IMR-90 (cell line): ENCODE measurements around the gene HDHD5. TPM values are rescaled to one million over a fixed set of nuclear protein-coding genes. Genes with fewer than 3 reads are reported as not detected.

Experiments used
- ATAC-seq: fragments of 200-7000 bp; cut with Tn5 transposase; 2 replicates; pipeline ENCODE4 v1.9.1; 2020; ENCODE audit warnings: low read depth, mild to moderate bottlenecking, moderate library complexity
- BruUV-seq: library from RNA; stranded (reverse); fragments of 400-500 nt; replicated peaks from 2 replicates; lab custom pipeline; 2021; lab: Mats Ljungman, UMichigan
- CTCF ChIA-PET: fragments of 300-600 bp; formaldehyde crosslinking; extraction: SDS; loops from one replicate; lab custom pipeline; 2021; ENCODE audit warnings: antibody characterized with exemption; lab: Yijun Ruan, JAX
- POLR2A ChIA-PET: fragments of 300-600 bp; sonication (Branson Sonifier 250); formaldehyde crosslinking; loops from one replicate; lab custom pipeline; 2022; ENCODE audit warnings: antibody characterized with exemption; ENCODE audit not compliant: unreplicated experiment; lab: Charles Lee
- DNase-seq: peaks from one replicate; pipeline ENCODE4 v3.0.0; 2013
- H2AFZ ChIP-seq: replicated peaks from 2 replicates; pipeline ENCODE3; 2013; ENCODE audit warnings: low read length, mild to moderate bottlenecking; ENCODE audit not compliant: poor library complexity
- H2AK5ac ChIP-seq: 2 replicates; pipeline ENCODE4 v1.6.1; 2013; ENCODE audit warnings: low read depth, low read length, inconsistent platforms
- H2AK9ac ChIP-seq: replicated peaks from 2 replicates; pipeline ENCODE3; 2013; ENCODE audit warnings: mild to moderate bottlenecking, low read depth, low read length, moderate library complexity; ENCODE audit not compliant: poor library complexity
- H2BK120ac ChIP-seq: 2 replicates; pipeline ENCODE4 v1.6.1; 2013; ENCODE audit warnings: low read depth, low read length, inconsistent platforms
- H2BK15ac ChIP-seq: 3 replicates; pipeline ENCODE4 v1.6.1; 2013; ENCODE audit warnings: low read depth, low read length, inconsistent platforms
- H2BK20ac ChIP-seq: 2 replicates; pipeline ENCODE4 v1.6.1; 2013; ENCODE audit warnings: low read depth, mild to moderate bottlenecking, inconsistent platforms, low read length, moderate library complexity
- H2BK5ac ChIP-seq: 2 replicates; pipeline ENCODE4 v1.6.1; 2013; ENCODE audit warnings: mild to moderate bottlenecking, low read depth, low read length, inconsistent platforms; ENCODE audit not compliant: poor library complexity, severe bottlenecking
- H3K14ac ChIP-seq: replicated peaks from 2 replicates; pipeline ENCODE4 v1.6.1; 2013; ENCODE audit warnings: low read depth, low read length, inconsistent platforms
- H3K18ac ChIP-seq: 2 replicates; pipeline ENCODE4 v1.6.1; 2013; ENCODE audit warnings: low read depth, low read length, control low read depth
- H3K23ac ChIP-seq: 2 replicates; pipeline ENCODE4 v1.6.1; 2013; ENCODE audit warnings: low read depth, low read length, inconsistent platforms
- H3K27ac ChIP-seq: 2 replicates; pipeline ENCODE4 v1.5.1; 2013; ENCODE audit warnings: mild to moderate bottlenecking, control low read depth, low read length; ENCODE audit not compliant: insufficient read depth
- H3K27me3 ChIP-seq: 2 replicates; pipeline ENCODE4 v1.6.1; 2013; ENCODE audit warnings: low read length; ENCODE audit not compliant: control insufficient read depth, insufficient read depth
- H3K36me3 ChIP-seq: 2 replicates; pipeline ENCODE4 v1.6.1; 2013; ENCODE audit warnings: low read length, mixed read lengths; ENCODE audit not compliant: control insufficient read depth, insufficient read depth
- H3K4ac ChIP-seq: 2 replicates; pipeline ENCODE4 v1.6.1; 2013; ENCODE audit warnings: low read depth, low read length, inconsistent platforms
- H3K4me1 ChIP-seq: 2 replicates; pipeline ENCODE4 v1.6.1; 2013; ENCODE audit warnings: low read length, mixed read lengths; ENCODE audit not compliant: control insufficient read depth, insufficient read depth
- H3K4me2 ChIP-seq: 2 replicates; pipeline ENCODE4 v1.6.1; 2013; ENCODE audit warnings: low read depth, mild to moderate bottlenecking, control low read depth, low read length, moderate library complexity
- H3K4me3 ChIP-seq: 2 replicates; pipeline ENCODE4 v1.5.1; 2013; ENCODE audit warnings: low read depth, mild to moderate bottlenecking, control low read depth, low read length, moderate library complexity; ENCODE audit not compliant: insufficient read depth
- H3K56ac ChIP-seq: 2 replicates; pipeline ENCODE4 v1.6.1; 2013; ENCODE audit warnings: low read length, inconsistent platforms; ENCODE audit not compliant: insufficient read depth; ENCODE audit errors: extremely low read depth
- H3K79me1 ChIP-seq, 2 experiments: 2 replicates each; pipeline ENCODE4 v1.6.1; 2013; ENCODE audit warnings: low read length in 2 of 2, inconsistent platforms in 1 of 2, low read depth in 1 of 2
- H3K9ac ChIP-seq: 2 replicates; pipeline ENCODE4 v1.6.1; 2013; ENCODE audit warnings: low read depth, low read length, control low read depth
- H3K9me1 ChIP-seq: 2 replicates; pipeline ENCODE4 v1.6.1; 2013; ENCODE audit warnings: low read length, inconsistent platforms; ENCODE audit not compliant: insufficient read depth
- H3K9me3 ChIP-seq: 2 replicates; pipeline ENCODE4 v1.6.1; 2013; ENCODE audit warnings: low read length; ENCODE audit not compliant: control insufficient read depth, insufficient read depth
- H4K20me1 ChIP-seq: 2 replicates; pipeline ENCODE4 v1.6.1; 2013; ENCODE audit warnings: low read length, inconsistent platforms; ENCODE audit not compliant: insufficient read depth
- H4K5ac ChIP-seq: 2 replicates; pipeline ENCODE4 v1.6.1; 2013; ENCODE audit warnings: mild to moderate bottlenecking, low read depth, low read length, control low read depth
- H4K8ac ChIP-seq, 2 experiments: 2 replicates each; pipeline ENCODE4 v1.6.1; 2013; ENCODE audit warnings: low read depth in 2 of 2, low read length in 2 of 2, control low read depth in 1 of 2, inconsistent platforms in 1 of 2
- H4K91ac ChIP-seq: 2 replicates; pipeline ENCODE4 v1.6.1; 2013; ENCODE audit warnings: low read depth, low read length, inconsistent platforms; ENCODE audit not compliant: insufficient read depth
- BHLHE40 ChIP-seq: fragments of 150-350 bp; IDR thresholded peaks from 2 replicates; pipeline ENCODE4 v1.6.1; 2016; ENCODE audit warnings: mild to moderate bottlenecking, low read depth, low read length
- CEBPB ChIP-seq: IDR thresholded peaks from 2 replicates; pipeline ENCODE4 v1.6.1; 2012; ENCODE audit warnings: low read depth, low read length, improper control_type of control experiment
- CHD1 ChIP-seq: IDR thresholded peaks from 2 replicates; pipeline ENCODE4 v1.6.1; 2012; ENCODE audit warnings: low read depth, low read length, improper control_type of control experiment
- CTCF ChIP-seq: conservative IDR thresholded peaks from 2 replicates; pipeline ENCODE4 v1.5.1; 2012; ENCODE audit warnings: mild to moderate bottlenecking, low read depth, low read length, improper control_type of control experiment
- ELK1 ChIP-seq: fragments of 150-350 bp; IDR thresholded peaks from 2 replicates; pipeline ENCODE4 v1.6.1; 2016; ENCODE audit warnings: low read depth, mild to moderate bottlenecking, low read length, moderate library complexity, borderline replicate concordance
- FOS ChIP-seq: fragments of 150-350 bp; IDR thresholded peaks from 2 replicates; pipeline ENCODE4 v1.6.1; 2016; ENCODE audit warnings: low read depth, low read length
- MAFK ChIP-seq: IDR thresholded peaks from 2 replicates; pipeline ENCODE4 v1.6.1; 2012; ENCODE audit warnings: low read depth, low read length, improper control_type of control experiment
- MAZ ChIP-seq: IDR thresholded peaks from 2 replicates; pipeline ENCODE4 v1.6.1; 2012; ENCODE audit warnings: low read depth, mild to moderate bottlenecking, low read length, improper control_type of control experiment, moderate library complexity, borderline replicate concordance
- MXI1 ChIP-seq: IDR thresholded peaks from 2 replicates; pipeline ENCODE4 v1.6.1; 2012; ENCODE audit warnings: low read depth, mild to moderate bottlenecking, low read length, moderate library complexity, borderline replicate concordance
- NFE2L2 ChIP-seq: fragments of 150-350 bp; IDR thresholded peaks from 2 replicates; pipeline ENCODE4 v1.6.1; 2016; ENCODE audit warnings: low read depth, mild to moderate bottlenecking, low read length
- POLR2A ChIP-seq: IDR thresholded peaks from 2 replicates; pipeline ENCODE4 v1.6.1; 2012; ENCODE audit warnings: mild to moderate bottlenecking, low read depth, low read length
- RAD21 ChIP-seq: IDR thresholded peaks from 2 replicates; pipeline ENCODE4 v1.6.1; 2012; ENCODE audit warnings: low read length, improper control_type of control experiment
- RCOR1 ChIP-seq: IDR thresholded peaks from 2 replicates; pipeline ENCODE4 v1.6.1; 2012; ENCODE audit warnings: mild to moderate bottlenecking, low read length, improper control_type of control experiment; ENCODE audit not compliant: insufficient replicate concordance
- RFX5 ChIP-seq: IDR thresholded peaks from 2 replicates; pipeline ENCODE4 v1.8.0; 2012; ENCODE audit warnings: low read depth, mild to moderate bottlenecking, low read length, moderate library complexity
- SMC3 ChIP-seq: fragments of 150-350 bp; IDR thresholded peaks from 2 replicates; pipeline ENCODE4 v1.6.1; 2016; ENCODE audit warnings: low read depth, mild to moderate bottlenecking, antibody characterized with exemption, low read length, moderate library complexity
- WGBS, 2 experiments: methylation state at CpG; one replicate each; pipeline versions ENCODE4 v1.1.5 to v1.1.7; 2013; ENCODE audit warnings: missing lambda C conversion rate in 2 of 2; ENCODE audit not compliant: insufficient read length in 1 of 2; ENCODE audit errors: extremely low coverage in 2 of 2; 5-methylcytosine and 5-hydroxymethylcytosine counted together
- dilution Hi-C: fragments of 300-500 bp; cut with HindIII; formaldehyde crosslinking; loops from one replicate; pipeline ENCODE4 v1.14.3; 2018; ENCODE audit warnings: low sequenced_read_pairs; ENCODE audit not compliant: unreplicated experiment
- in situ Hi-C: fragments of 300-500 bp; cut with MboI; formaldehyde crosslinking; loops from 3 replicates; pipeline ENCODE4 v1.14.3; 2019; ENCODE audit warnings: low sequenced_read_pairs, inconsistent platforms, mixed read lengths
- intact Hi-C: fragments of 100-400 bp; cut with micrococcal nuclease; formaldehyde crosslinking; loops from 2 replicates; pipeline ENCODE4 v1.10.0; 2022
- polyA plus RNA-seq, 3 experiments: library from polyadenylated mRNA; depleted of rRNA; stranded (reverse); fragments of >200 nt; gene quantifications; 2 replicates each; pipeline ENCODE4 v1.2.3, GENCODE V29; 2012; ENCODE audit warnings: low replicate concordance in 1 of 3
- total RNA-seq: library from RNA; depleted of rRNA; stranded (reverse); fragments of >200 nt; gene quantifications from 2 replicates; pipeline ENCODE4 v1.2.3, GENCODE V29; 2012
- TF ChIP-seq, protein P1 (sequence below): fragments of 150-350 bp; IDR thresholded peaks from 2 replicates; pipeline ENCODE4 v1.6.1; 2017; ENCODE audit warnings: mild to moderate bottlenecking, antibody characterized with exemption, low read length, low read depth

HDHD5 gene
- total and polyA plus RNA-seq, 2 of the 4 experiments (the other 2 are of a cell fraction) = 31.9 to 37.5 TPM

DNA sequence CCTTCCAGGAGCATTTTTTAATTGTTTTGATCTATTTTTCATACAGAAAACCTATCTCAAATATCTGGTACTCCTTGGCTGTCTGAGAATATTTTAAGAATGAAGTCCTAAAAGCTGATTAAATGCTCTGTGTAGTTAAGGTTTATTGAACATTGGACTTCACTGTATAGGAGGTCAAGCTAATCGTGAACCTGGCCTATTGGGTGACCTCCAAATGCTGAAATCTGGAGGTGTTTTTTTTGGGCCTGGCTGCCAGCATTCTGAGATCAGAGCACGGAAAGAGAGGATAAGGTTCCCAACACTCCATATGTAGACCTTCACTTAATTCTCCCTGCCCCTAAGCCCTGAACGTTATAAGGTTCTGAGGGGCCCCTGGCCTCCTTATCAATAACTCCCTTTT lies 66.0 kb downstream of the HDHD5 start:
- Histone ChIP-seq H3K56ac (no peak overlapping the region), H3K27me3 (no peaks in the 10 kb centered on the region), H2BK20ac (no peak overlapping the region), H4K91ac (no peak overlapping the region), H2AFZ (no peak overlapping the region), H2BK5ac (no peak overlapping the region), H2AK5ac (no peak overlapping the region), H3K36me3 (peaks cover 3% of the 10 kb centered on the region), H3K79me1 (peaks cover 25 to 51% of the 10 kb centered on the region in 2 experiments), H3K9me3 (no peaks in the 10 kb centered on the region), H3K14ac (no peak overlapping the region), H3K18ac (no peak overlapping the region), H3K23ac (no peak overlapping the region), H3K9ac (no peak overlapping the region), H3K4ac (no peak overlapping the region), H3K4me2 (no peak overlapping the region), H2BK15ac (no peak overlapping the region), H4K5ac (no peak overlapping the region), H4K20me1 (peaks cover 48% of the 10 kb centered on the region), H3K4me3 (no peak overlapping the region), H4K8ac (no peak overlapping the region), H2BK120ac (no peak overlapping the region), H3K27ac (no peak overlapping the region), H2AK9ac (no peak overlapping the region), H3K4me1 (no peaks in the 10 kb centered on the region; the same call in 1 of the 2 replicates), H3K9me1 (peaks cover under 1% of the 10 kb centered on the region; the same call in 1 of the 2 replicates)
- TF ChIP-seq NFE2L2 = no peak
- no peak for TF ChIP-seq POLR2A
- no peak for TF ChIP-seq RAD21
- TF ChIP-seq RCOR1 = no peak
- TF ChIP-seq, protein P1, sequence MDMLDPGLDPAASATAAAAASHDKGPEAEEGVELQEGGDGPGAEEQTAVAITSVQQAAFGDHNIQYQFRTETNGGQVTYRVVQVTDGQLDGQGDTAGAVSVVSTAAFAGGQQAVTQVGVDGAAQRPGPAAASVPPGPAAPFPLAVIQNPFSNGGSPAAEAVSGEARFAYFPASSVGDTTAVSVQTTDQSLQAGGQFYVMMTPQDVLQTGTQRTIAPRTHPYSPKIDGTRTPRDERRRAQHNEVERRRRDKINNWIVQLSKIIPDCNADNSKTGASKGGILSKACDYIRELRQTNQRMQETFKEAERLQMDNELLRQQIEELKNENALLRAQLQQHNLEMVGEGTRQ = no peak
- no peak for TF ChIP-seq ELK1
- no peak for TF ChIP-seq SMC3
- TF ChIP-seq MAZ = no peak
- no peak for TF ChIP-seq CEBPB
- TF ChIP-seq BHLHE40 = no peak
- no peak for TF ChIP-seq FOS
- no peak for TF ChIP-seq RFX5
- TF ChIP-seq MAFK = no peak
- TF ChIP-seq MXI1 = no peak
- no peak for TF ChIP-seq CTCF
- no peak for TF ChIP-seq CHD1
- intact Hi-C loops = no loop called here
- CTCF ChIA-PET = interaction anchor here (1.5 kb wide), 1 partner anchor 79 kb away, joined by 6 read pairs; no protein-coding TSS in a partner anchor
- no peak for ATAC-seq
- dilution Hi-C loops = no loop called here
- POLR2A ChIA-PET = interaction anchor here (0.6 kb wide), 1 partner anchor 11 kb away, joined by 4 read pairs; no protein-coding TSS in a partner anchor
- in situ Hi-C loops = loop anchor here (25.0 kb wide), 1 partner anchor 719 kb away; no protein-coding TSS in a partner anchor
- no CpG with 5 or more reads among the region's 3 CpGs for WGBS, 2 experiments
- DNase-seq = no peak
- BruUV-seq = no TSS peak
